ENCODE data around the gene EIF4E1B.

The EIF4E1B gene

GRCh38 chr5:176661676-176662075, 31.2 kb downstream of the EIF4E1B start:
- DNase-seq = no peak

DNA sequence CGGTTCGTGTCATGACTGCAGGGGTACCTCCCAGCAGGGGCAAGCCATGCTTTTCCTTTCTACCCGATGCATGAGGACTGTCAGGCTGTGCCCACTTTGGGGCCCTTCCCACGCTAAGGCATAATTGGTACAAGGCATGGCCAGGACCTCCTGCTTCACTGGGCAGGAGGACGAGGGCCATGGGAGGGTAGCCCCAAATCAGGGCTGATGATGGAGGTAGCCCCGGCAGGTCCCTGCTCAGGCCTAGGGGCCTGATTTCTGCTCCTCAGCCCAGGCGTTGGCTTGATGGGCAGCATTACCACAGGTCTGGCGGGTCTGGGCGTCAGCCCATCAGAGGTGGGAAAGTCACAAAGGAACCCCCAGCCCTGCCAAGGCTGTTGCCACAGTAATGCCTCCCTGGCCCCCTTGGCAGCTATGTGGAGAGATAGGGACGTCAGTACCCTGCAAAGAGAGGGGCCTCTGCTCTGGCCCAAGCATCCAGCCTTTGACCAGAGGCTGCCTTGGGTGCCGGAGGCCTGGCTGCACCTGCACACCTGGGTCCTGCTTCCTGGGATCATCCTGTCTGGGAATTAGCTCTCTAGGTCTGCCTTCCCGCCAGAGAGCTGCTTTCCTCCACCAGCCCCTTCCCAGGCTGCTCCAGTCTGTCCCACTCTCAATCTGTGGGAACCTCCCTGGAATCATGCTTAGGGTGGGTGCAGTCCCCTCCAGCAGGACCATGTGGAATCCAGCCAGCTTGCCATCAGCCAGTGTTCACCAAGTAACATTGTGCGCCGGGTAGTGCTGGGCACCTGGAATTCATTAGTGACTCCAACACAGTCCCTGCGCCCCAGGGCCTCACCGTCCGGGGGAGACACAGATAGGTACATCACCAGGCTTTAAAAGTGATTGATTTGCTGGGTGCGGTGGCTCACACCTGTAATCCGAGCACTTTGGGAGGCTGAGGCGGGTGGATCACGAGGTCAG, 32.2 kb downstream of the EIF4E1B start:
- no peak for DNase-seq

- no peak for DNase-seq
These were observed 33.1 kb downstream of the EIF4E1B start for GRCh38 chr5:176663566-176663965.

DNA sequence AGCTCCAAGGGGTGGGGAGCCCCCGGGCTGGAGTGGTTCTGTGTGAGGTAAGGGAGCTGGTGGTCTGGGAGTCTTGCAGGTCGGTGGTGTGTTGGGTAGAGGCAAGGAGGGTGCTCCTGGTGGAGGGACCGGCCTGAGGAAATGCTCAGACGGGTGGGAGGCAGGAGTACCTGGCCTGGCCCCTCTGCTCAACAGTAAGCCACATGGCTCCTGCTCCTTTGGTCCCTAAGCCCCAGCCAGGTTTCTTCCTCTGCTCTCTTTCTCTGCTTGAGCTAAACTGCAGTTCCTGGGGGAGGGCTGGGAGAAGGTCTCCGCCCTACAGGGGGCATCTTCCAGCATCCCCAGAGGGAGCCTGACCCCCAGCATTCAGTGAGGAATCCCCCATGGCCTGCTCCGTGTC, 34.0 kb downstream of the EIF4E1B start:
- no peak for DNase-seq

GRCh38 chr5:176664886-176665285, 34.4 kb downstream of the EIF4E1B start:
- DNase-seq = no peak

DNA sequence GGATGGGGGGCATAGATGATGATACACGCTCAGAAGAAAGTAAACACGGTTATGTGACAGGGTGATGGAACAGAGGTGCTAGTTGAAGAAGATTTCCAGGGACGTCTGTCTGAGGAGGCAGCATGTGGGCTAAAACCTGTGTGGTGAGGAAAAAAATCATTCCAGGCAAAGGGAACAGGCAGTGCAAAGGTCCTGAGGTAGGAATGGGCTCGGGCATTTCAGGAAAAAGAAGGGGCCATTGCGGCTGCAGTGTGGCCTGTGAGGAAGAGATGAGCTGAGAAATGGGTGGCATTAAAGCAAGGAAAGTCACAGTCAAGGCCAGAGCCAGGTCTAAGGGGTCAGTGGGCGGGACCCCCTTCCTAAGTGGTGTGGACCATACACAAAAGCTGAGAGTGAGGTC, 35.0 kb downstream of the EIF4E1B start:
- DNase-seq = no peak

DNA sequence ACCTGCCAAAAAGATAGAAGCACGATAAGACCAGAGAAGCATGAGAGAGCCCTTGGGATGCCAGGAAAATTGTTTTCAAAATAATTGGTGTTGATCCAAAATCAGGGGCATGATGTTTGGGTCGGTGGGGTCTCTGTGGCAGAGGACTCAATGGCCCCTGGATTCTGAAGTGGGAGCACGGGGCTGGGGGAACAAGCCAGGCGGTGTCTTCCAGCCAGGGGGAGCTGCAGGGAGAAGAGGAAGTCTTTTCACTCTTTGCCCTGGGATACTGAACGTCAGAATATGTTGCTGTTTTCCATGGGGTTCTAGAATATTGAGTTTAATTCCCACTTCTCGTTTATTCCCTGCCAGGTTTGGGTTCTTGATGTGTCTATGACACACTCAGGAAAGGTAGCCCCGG, 37.2 kb downstream of the EIF4E1B start:
- DNase-seq = no peak

GRCh38 chr5:176670449-176670848, 40.0 kb downstream of the EIF4E1B start:
- DNase-seq = no peak

- DNase-seq = no peak
These were observed 40.9 kb downstream of the EIF4E1B start for GRCh38 chr5:176671399-176671798.

- DNase-seq = no peak
These were observed 41.6 kb downstream of the EIF4E1B start for GRCh38 chr5:176671890-176672747.

- no peak for DNase-seq
These were observed 43.4 kb downstream of the EIF4E1B start for GRCh38 chr5:176673651-176674583.

GRCh38 chr5:176674799-176675198, 44.3 kb downstream of the EIF4E1B start:
- DNase-seq = no peak

GRCh38 chr5:176675676-176676360, 45.3 kb downstream of the EIF4E1B start:
- DNase-seq = no peak

- DNase-seq = no peak
These were observed 45.9 kb downstream of the EIF4E1B start for GRCh38 chr5:176676361-176676824.

DNA sequence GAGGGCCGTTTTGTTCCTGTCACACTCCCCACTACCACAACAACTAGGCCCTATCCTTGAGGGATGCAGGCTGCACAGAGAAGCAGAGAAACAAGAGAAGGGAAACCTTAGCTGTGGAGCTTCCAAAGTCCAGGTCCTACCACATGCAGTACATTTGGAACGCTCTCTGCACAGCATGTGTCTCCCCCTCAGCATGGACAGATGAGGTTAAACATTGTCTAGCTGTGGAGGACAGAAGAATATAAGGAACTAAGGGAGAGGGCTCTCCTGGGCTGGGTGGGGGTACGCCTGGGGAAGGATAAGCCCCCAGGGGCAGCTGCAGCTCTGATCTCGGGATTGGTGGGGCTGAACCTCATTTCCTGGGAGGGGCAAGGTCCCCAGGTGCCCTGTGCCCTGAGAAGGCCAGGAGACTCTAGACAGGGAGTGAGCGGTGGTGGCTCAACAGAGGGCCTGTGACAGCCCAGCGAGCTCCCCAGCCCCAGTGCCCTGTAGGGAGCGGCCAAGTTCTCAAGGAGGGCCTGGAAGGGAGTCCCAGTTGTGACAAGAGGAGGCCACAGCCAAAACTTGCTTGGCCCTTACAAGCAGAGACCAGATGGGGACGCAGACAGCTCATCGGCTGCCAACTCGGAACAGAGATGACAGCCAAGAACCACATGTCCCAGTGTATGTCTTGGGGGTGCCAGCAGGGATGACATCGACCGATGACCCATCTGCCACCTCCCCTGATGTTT, 46.9 kb downstream of the EIF4E1B start:
- no peak for DNase-seq

DNA sequence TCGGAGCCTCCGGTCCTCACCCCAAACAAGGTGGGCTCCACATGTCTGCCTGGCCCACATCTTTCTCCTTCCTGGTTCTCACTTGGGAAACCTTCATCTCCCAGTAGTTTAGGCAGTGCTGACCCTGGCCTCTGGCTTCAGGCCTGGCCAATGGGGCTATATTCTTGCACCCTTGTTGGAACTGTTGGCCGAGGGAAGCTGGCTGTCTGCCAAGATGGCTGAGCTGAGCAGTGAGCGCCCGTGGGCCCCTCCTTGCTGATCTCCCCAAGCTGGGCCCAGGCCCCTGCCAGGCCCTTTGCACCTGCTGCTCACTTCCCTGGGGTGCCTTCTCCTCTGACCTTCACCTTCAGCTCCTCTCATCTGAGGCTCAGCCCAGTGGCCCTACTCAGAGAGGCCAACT, 48.1 kb downstream of the EIF4E1B start:
- DNase-seq = no peak

GRCh38 chr5:176679365-176680225, 49.1 kb downstream of the EIF4E1B start:
- no peak for DNase-seq

- DNase-seq = no peak
These were observed 49.7 kb downstream of the EIF4E1B start for GRCh38 chr5:176680226-176680563.

DNA sequence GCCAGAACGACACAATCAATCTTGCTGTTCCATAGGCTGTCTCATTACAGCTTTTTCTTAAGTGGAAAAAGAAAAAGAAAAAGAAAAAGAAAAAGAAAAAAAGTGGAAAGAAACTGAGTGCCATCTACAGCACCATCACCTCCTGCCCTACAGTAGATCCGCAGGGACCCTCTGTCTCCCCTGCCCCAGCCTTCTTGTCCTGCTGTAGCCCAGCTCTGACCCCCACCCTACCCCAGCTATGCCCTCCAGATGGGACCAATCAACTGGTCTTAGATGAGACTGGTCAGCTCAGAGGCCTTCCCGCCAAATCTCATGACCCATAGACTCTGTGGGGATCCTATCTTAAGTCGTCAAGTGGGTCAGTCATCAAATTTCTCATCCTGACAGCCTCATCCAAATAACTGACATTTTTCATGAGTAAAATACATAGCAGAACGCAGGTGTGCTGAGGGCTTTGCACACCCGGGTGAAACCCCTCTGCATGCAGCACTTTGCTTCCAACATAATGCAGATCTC, 51.6 kb downstream of the EIF4E1B start:
- DNase-seq = no peak

Data from nucleus accumbens (tissue), 56 donors.